GM12878 (cell line): ENCODE measurements around the gene MAMLD1.

ENCODE experiments used
- NRF1 ChIP-seq: conservative IDR thresholded peaks from 2 replicates; pipeline ENCODE4 v1.6.1; 2011; ENCODE audit warnings: mild to moderate bottlenecking, low read depth, low read length, improper control_type of control experiment
- POLR2AphosphoS5 ChIP-seq: IDR thresholded peaks from 2 replicates; pipeline ENCODE4 v1.6.1; 2011; ENCODE audit warnings: mild to moderate bottlenecking, low read length, inconsistent platforms
- RAD21 ChIP-seq: IDR thresholded peaks from 2 replicates; pipeline ENCODE4 v1.6.1; 2011; ENCODE audit warnings: mild to moderate bottlenecking, low read depth, low read length, moderate library complexity; ENCODE audit not compliant: insufficient read depth
- TCF12 ChIP-seq: IDR thresholded peaks from 2 replicates; pipeline ENCODE4 v1.6.1; 2011; ENCODE audit warnings: low read depth, mild to moderate bottlenecking, low read length
- TF ChIP-seq, protein P1 (sequence below), 3 experiments: IDR thresholded peaks in 2 of 3; conservative IDR thresholded peaks in 1 of 3; 2 replicates each; pipeline ENCODE4 v1.5.1; 2011; ENCODE audit warnings: low read depth in 3 of 3, low read length in 3 of 3, mild to moderate bottlenecking in 3 of 3, control low read depth in 2 of 3, moderate library complexity in 2 of 3, inconsistent platforms in 1 of 3, mixed read lengths in 1 of 3; ENCODE audit not compliant: control insufficient read depth in 2 of 3, insufficient read depth in 1 of 3; ENCODE audit errors: extremely low read depth in 1 of 3
- TF ChIP-seq, protein P2 (sequence below): IDR thresholded peaks from 2 replicates; pipeline ENCODE4 v1.6.1; 2011; ENCODE audit warnings: low read depth, low read length, improper control_type of control experiment, borderline replicate concordance

GRCh38 chrX:150547375-150548115, 184.4 kb downstream of the MAMLD1 start:
- TF ChIP-seq POLR2AphosphoS5 = no peak
- TF ChIP-seq, protein P1, sequence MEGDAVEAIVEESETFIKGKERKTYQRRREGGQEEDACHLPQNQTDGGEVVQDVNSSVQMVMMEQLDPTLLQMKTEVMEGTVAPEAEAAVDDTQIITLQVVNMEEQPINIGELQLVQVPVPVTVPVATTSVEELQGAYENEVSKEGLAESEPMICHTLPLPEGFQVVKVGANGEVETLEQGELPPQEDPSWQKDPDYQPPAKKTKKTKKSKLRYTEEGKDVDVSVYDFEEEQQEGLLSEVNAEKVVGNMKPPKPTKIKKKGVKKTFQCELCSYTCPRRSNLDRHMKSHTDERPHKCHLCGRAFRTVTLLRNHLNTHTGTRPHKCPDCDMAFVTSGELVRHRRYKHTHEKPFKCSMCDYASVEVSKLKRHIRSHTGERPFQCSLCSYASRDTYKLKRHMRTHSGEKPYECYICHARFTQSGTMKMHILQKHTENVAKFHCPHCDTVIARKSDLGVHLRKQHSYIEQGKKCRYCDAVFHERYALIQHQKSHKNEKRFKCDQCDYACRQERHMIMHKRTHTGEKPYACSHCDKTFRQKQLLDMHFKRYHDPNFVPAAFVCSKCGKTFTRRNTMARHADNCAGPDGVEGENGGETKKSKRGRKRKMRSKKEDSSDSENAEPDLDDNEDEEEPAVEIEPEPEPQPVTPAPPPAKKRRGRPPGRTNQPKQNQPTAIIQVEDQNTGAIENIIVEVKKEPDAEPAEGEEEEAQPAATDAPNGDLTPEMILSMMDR (IDR thresholded peaks at IDR 0.05 in 2 of 3, conservative IDR thresholded peaks at IDR 0.05 in 1 of 3; ENCODE audit: control insufficient read depth in 2 of 3, extremely low read depth in 1 of 3, insufficient read depth in 1 of 3, low read depth in 3 of 3, low read length in 3 of 3) = no peak
- no peak for TF ChIP-seq RAD21
- no peak for TF ChIP-seq TCF12
- no peak for TF ChIP-seq NRF1
- TF ChIP-seq, protein P2, sequence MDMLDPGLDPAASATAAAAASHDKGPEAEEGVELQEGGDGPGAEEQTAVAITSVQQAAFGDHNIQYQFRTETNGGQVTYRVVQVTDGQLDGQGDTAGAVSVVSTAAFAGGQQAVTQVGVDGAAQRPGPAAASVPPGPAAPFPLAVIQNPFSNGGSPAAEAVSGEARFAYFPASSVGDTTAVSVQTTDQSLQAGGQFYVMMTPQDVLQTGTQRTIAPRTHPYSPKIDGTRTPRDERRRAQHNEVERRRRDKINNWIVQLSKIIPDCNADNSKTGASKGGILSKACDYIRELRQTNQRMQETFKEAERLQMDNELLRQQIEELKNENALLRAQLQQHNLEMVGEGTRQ = peak; percentile 44
